HAP-1 (cell line): ENCODE data around the gene RFX1.
A peak's percentile ranks its signal among the peaks of the same experiment; 100 is the strongest.
"Not testable (repeated sequence)": the region's sequence is repeated elsewhere in the genome, so short reads cannot be mapped to it uniquely, and the experiment has no call there.

Experiments used
- DNase-seq, 2 experiments: peaks; one replicate each; pipeline ENCODE4 v3.0.0-alpha.2; 2016 to 2020; ENCODE audit warnings: low spot score in 2 of 2
- H3K27me3 ChIP-seq: fragments of 250-450 bp; sonication (Bioruptor Pico); 2 replicates; pipeline ENCODE4 v1.5.1; 2020; ENCODE audit warnings: low read depth, mild to moderate bottlenecking, moderate library complexity
- H3K36me3 ChIP-seq: fragments of 250-450 bp; sonication (Bioruptor Pico); replicated peaks from 2 replicates; pipeline ENCODE4 v1.5.1; 2020; ENCODE audit warnings: mild to moderate bottlenecking
- H3K4me1 ChIP-seq: fragments of 250-450 bp; sonication (Bioruptor Pico); 2 replicates; pipeline ENCODE4 v1.5.1; 2020; ENCODE audit warnings: mild to moderate bottlenecking
- H3K4me3 ChIP-seq: fragments of 250-450 bp; sonication (Bioruptor Pico); 2 replicates; pipeline ENCODE4 v1.5.1; 2020; ENCODE audit warnings: mild to moderate bottlenecking, moderate library complexity
- H3K9me3 ChIP-seq: fragments of 250-450 bp; sonication (Bioruptor Pico); 2 replicates; pipeline ENCODE4 v1.5.1; 2020; ENCODE audit warnings: mild to moderate bottlenecking, moderate library complexity
- in situ Hi-C: fragments of 300-500 bp; cut with MboI; formaldehyde crosslinking; loops from 3 replicates; pipeline ENCODE4 v1.14.3; 2020; ENCODE audit warnings: low sequenced_read_pairs, inconsistent platforms, mixed read lengths

The RFX1 gene

GRCh38 chr19:13931391-13932148 lies 74.5 kb downstream of the RFX1 start:
- in situ Hi-C loops: no loop called here
- no peaks in the 10 kb centered on the region for H3K27me3 ChIP-seq
- no peak overlapping the region for H3K4me3 ChIP-seq
- H3K9me3 ChIP-seq: no peaks in the 10 kb centered on the region
- H3K4me1 ChIP-seq: no peaks in the 10 kb centered on the region
- no peak for DNase-seq
- peaks cover 11% of the 10 kb centered on the region for H3K36me3 ChIP-seq

GRCh38 chr19:13930402-13930801 lies 75.7 kb downstream of the RFX1 start:
- Histone ChIP-seq H3K9me3 (no peaks in the 10 kb centered on the region), H3K4me1 (no peaks in the 10 kb centered on the region), H3K4me3 (no peak overlapping the region), H3K27me3 (no peaks in the 10 kb centered on the region), H3K36me3 (peaks cover 18% of the 10 kb centered on the region)
- no peak for DNase-seq
- in situ Hi-C loops: no loop called here

GRCh38 chr19:13929956-13930355 lies 76.2 kb downstream of the RFX1 start:
- no peak for DNase-seq
- Histone ChIP-seq H3K4me3 (no peak overlapping the region), H3K4me1 (no peaks in the 10 kb centered on the region), H3K9me3 (no peaks in the 10 kb centered on the region), H3K27me3 (no peaks in the 10 kb centered on the region), H3K36me3 (peaks cover 22% of the 10 kb centered on the region)
- in situ Hi-C loops: no loop called here

GRCh38 chr19:13929340-13929739 lies 76.8 kb downstream of the RFX1 start:
- H3K9me3 ChIP-seq: no peaks in the 10 kb centered on the region
- no peaks in the 10 kb centered on the region for H3K4me1 ChIP-seq
- no peak for DNase-seq
- peaks cover 28% of the 10 kb centered on the region for H3K36me3 ChIP-seq
- H3K4me3 ChIP-seq: no peak overlapping the region
- no peaks in the 10 kb centered on the region for H3K27me3 ChIP-seq
- in situ Hi-C loops: no loop called here

- Histone ChIP-seq H3K4me3 (no peak overlapping the region), H3K9me3 (no peaks in the 10 kb centered on the region), H3K4me1 (no peaks in the 10 kb centered on the region), H3K27me3 (no peaks in the 10 kb centered on the region), H3K36me3 (peaks cover 51% of the 10 kb centered on the region)
- DNase-seq: no peak
- in situ Hi-C loops: no loop called here
These were observed 79.4 kb downstream of the RFX1 start for GRCh38 chr19:13926715-13927114.

GRCh38 chr19:13926010-13926409 lies 80.1 kb downstream of the RFX1 start:
- peaks cover 58% of the 10 kb centered on the region for H3K36me3 ChIP-seq
- no peaks in the 10 kb centered on the region for H3K9me3 ChIP-seq
- H3K4me1 ChIP-seq: no peaks in the 10 kb centered on the region
- no peaks in the 10 kb centered on the region for H3K27me3 ChIP-seq
- in situ Hi-C loops: no loop called here
- H3K4me3 ChIP-seq: no peak overlapping the region
- no peak for DNase-seq

- no peak for DNase-seq
- in situ Hi-C loops: no loop called here
- Histone ChIP-seq H3K9me3 (no peaks in the 10 kb centered on the region), H3K36me3 (peaks cover 78% of the 10 kb centered on the region), H3K4me1 (no peaks in the 10 kb centered on the region), H3K4me3 (no peak overlapping the region), H3K27me3 (no peaks in the 10 kb centered on the region)
These were observed 82.7 kb downstream of the RFX1 start for GRCh38 chr19:13923194-13923987.

GRCh38 chr19:13922118-13922517 lies 84.0 kb downstream of the RFX1 start:
- H3K4me3 ChIP-seq, H3K9me3 ChIP-seq, H3K27me3 ChIP-seq, H3K4me1 ChIP-seq, DNase-seq, in situ Hi-C loops: not testable (repeated sequence)
- peaks cover 75% of the 10 kb centered on the region for H3K36me3 ChIP-seq

GRCh38 chr19:13920940-13921747 lies 85.0 kb downstream of the RFX1 start:
- H3K4me3 ChIP-seq: no peak overlapping the region
- no peaks in the 10 kb centered on the region for H3K4me1 ChIP-seq
- peak; percentile 50 to 63 for DNase-seq
- no peaks in the 10 kb centered on the region for H3K27me3 ChIP-seq
- H3K36me3 ChIP-seq: peaks cover 71% of the 10 kb centered on the region
- in situ Hi-C loops: no loop called here
- no peaks in the 10 kb centered on the region for H3K9me3 ChIP-seq

GRCh38 chr19:13920524-13920923 lies 85.6 kb downstream of the RFX1 start:
- no peaks in the 10 kb centered on the region for H3K9me3 ChIP-seq
- no peaks in the 10 kb centered on the region for H3K4me1 ChIP-seq
- in situ Hi-C loops: no loop called here
- H3K4me3 ChIP-seq: no peak overlapping the region
- DNase-seq: no peak
- H3K27me3 ChIP-seq: no peaks in the 10 kb centered on the region
- peaks cover 72% of the 10 kb centered on the region for H3K36me3 ChIP-seq

- H3K27me3 ChIP-seq: no peaks in the 10 kb centered on the region
- in situ Hi-C loops: no loop called here
- H3K4me1 ChIP-seq: no peaks in the 10 kb centered on the region
- no peak overlapping the region for H3K4me3 ChIP-seq
- H3K9me3 ChIP-seq: no peaks in the 10 kb centered on the region
- H3K36me3 ChIP-seq: peaks cover 67% of the 10 kb centered on the region
- no peak for DNase-seq
These were observed 87.3 kb downstream of the RFX1 start for GRCh38 chr19:13918726-13919411.

GRCh38 chr19:13917888-13918406 lies 88.2 kb downstream of the RFX1 start:
- DNase-seq: no peak
- peaks cover 68% of the 10 kb centered on the region for H3K36me3 ChIP-seq
- H3K9me3 ChIP-seq: no peaks in the 10 kb centered on the region
- in situ Hi-C loops: no loop called here
- H3K4me3 ChIP-seq: no peak overlapping the region
- no peaks in the 10 kb centered on the region for H3K27me3 ChIP-seq
- H3K4me1 ChIP-seq: no peaks in the 10 kb centered on the region

GRCh38 chr19:13914777-13915176 lies 91.3 kb downstream of the RFX1 start:
- Histone ChIP-seq H3K4me3 (no peak overlapping the region), H3K36me3 (peaks cover 56% of the 10 kb centered on the region), H3K27me3 (no peaks in the 10 kb centered on the region), H3K9me3 (no peaks in the 10 kb centered on the region), H3K4me1 (no peaks in the 10 kb centered on the region)
- no peak for DNase-seq
- in situ Hi-C loops: no loop called here
